Measurements from ENCODE around the gene CDK13. TPM values are rescaled to one million over a fixed set of nuclear protein-coding genes. Genes with fewer than 3 reads are reported as not detected.

CDK13 gene
- total RNA-seq, 1 donor from 2014 or later = 45.5 TPM

DNA sequence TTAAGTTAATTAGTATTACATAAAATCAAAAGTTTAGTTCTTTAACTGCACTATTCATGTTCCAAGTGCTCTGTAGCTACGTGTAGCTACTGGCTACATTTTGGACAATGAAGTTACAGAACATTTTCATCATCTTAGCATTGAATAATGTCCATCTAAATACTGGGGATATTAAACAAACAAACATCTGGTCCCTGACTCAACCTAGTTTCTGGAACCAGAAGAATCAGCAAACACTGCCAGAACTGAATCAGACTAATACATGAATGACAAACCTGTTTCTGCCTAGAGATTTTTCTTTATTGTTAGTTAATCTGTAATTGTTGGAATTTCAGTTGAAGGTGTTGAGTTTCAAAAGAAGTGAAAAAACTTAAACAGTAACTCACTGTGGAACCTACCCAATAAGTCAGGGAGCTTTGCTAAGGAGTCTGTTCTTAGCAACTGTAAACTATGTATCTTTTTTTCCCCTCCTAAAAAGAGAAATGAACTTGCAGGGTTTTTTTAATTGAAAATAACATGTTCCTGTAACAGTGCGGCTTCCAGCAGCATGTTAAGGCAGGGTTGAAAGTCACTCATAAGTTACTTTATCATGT is 58.3 kb downstream of the CDK13 start:
- intact Hi-C loops (cut with micrococcal nuclease) = no loop called here
- H3K4me1 Mint-ChIP-seq = peaks cover 2% of the 10 kb centered on the region
- DNase-seq = no peak
- H3K27ac Mint-ChIP-seq = no peak overlapping the region
- H3K36me3 Mint-ChIP-seq (ENCODE audit: low read depth) = peaks cover 25% of the 10 kb centered on the region
- no peaks in the 10 kb centered on the region for H3K27me3 Mint-ChIP-seq
- H3K4me3 Mint-ChIP-seq = no peak overlapping the region
- H3K9me3 Mint-ChIP-seq = no peaks in the 10 kb centered on the region

DNA sequence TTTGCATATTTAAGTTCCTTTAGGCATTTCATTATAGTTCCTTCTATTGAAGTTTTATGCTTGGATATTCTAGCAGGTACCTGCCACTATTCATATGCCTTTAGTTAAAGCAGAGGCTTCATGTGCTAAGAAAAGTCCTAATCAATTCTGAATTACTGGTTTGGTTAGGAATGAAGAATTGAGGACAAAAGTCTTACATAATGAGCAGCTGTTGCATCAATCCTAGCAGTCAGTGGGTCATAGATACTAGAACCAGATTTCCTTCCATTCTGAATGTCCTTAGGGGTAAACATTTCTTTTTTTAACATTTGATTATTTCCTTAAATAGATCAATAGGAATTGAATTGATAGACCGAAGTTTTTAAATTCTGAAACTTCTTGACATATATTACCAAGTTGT is 59.2 kb downstream of the CDK13 start:
- H3K27me3 Mint-ChIP-seq = no peaks in the 10 kb centered on the region
- H3K27ac Mint-ChIP-seq = no peak overlapping the region
- H3K4me1 Mint-ChIP-seq = peaks cover 4% of the 10 kb centered on the region
- intact Hi-C loops (cut with micrococcal nuclease) = no loop called here
- peaks cover 23% of the 10 kb centered on the region for H3K36me3 Mint-ChIP-seq (ENCODE audit: low read depth)
- no peak overlapping the region for H3K4me3 Mint-ChIP-seq
- no peak for DNase-seq
- no peaks in the 10 kb centered on the region for H3K9me3 Mint-ChIP-seq

DNA sequence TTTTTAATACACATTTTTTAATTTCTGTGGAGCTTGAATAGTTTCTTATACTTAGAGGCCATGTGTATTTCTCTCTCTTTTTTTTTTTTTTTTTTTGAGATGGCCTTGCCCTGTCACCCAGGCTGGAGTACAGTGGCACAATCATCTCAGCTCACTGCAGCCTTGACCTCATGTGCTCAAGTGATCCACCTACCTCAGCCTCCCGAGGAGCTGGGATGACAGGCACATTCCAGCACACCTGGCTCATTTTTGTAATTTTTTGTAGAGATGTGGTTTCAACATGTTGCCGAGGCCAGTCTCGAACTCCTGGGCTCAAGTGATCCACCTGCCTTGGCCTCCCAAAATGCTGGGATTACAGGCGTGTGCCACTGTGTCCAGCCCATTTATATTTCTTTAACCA is 64.3 kb downstream of the CDK13 start:
- Mint-ChIP-seq H3K27me3 (no peaks in the 10 kb centered on the region), H3K4me3 (no peak overlapping the region), H3K9me3 (no peaks in the 10 kb centered on the region), H3K27ac (no peak overlapping the region), H3K36me3 (ENCODE audit: low read depth) (peaks cover 25% of the 10 kb centered on the region), H3K4me1 (peaks cover 15% of the 10 kb centered on the region)
- intact Hi-C loops (cut with micrococcal nuclease) = no loop called here
- no peak for DNase-seq

DNA sequence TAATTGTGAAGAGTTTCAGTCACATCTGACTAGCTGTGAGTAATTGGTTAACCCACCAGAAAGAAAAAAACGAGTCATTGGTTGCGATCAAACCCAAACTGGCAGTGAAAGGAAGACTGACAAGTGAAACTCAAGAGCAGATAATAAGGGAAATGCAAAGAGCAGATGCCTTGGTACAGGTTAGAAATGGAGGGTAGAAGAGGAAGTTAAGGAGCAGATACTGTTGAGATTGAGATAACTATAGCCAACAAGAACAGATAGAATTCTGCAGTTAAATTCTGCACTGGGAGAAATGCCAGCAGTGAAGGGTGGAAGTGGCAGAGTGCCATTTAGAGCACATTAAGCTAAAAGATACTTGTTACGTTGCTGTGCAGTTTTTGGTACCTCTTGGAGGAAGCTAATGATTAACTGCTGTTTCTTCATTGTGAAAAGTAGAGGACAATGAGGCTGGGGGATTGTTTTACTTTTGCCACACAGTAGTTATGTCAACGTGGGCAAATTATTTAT is 65.8 kb downstream of the CDK13 start:
- no peak for DNase-seq
- Mint-ChIP-seq H3K9me3 (no peaks in the 10 kb centered on the region), H3K27me3 (no peaks in the 10 kb centered on the region), H3K4me3 (no peak overlapping the region), H3K27ac (peak overlapping the region; percentile 26), H3K4me1 (peaks cover 15% of the 10 kb centered on the region), H3K36me3 (ENCODE audit: low read depth) (peaks cover 25% of the 10 kb centered on the region)
- intact Hi-C loops (cut with micrococcal nuclease) = loop anchor here (5.0 kb wide), 1 partner anchor 64 kb away; the partner anchor contains the start of gene CDK13

DNA sequence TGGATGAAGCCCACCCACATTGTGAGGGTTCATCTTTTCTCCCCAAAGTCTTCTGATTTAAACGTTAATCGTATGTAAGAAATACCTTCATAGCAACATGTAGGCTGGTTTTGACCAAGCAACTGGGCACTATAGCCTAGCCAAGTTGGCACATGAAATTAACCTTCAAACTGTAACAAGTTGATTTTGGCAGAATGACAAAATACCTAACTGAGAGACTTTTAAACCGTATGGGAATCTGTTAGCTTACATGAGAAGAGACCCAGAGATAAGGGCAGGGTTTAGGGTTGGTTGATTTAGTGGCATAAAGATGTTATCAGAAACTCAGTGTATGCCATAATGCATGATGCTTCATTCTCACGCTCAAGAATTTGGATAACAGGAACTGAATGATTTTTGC is 69.5 kb downstream of the CDK13 start:
- Mint-ChIP-seq H3K4me3 (no peak overlapping the region), H3K27me3 (no peaks in the 10 kb centered on the region), H3K36me3 (ENCODE audit: low read depth) (peaks cover 21% of the 10 kb centered on the region), H3K4me1 (peaks cover 14% of the 10 kb centered on the region), H3K27ac (no peak overlapping the region), H3K9me3 (no peaks in the 10 kb centered on the region)
- DNase-seq = no peak
- intact Hi-C loops (cut with micrococcal nuclease) = loop anchor here (5.0 kb wide), 1 partner anchor 67 kb away; the partner anchor contains the start of gene CDK13

DNA sequence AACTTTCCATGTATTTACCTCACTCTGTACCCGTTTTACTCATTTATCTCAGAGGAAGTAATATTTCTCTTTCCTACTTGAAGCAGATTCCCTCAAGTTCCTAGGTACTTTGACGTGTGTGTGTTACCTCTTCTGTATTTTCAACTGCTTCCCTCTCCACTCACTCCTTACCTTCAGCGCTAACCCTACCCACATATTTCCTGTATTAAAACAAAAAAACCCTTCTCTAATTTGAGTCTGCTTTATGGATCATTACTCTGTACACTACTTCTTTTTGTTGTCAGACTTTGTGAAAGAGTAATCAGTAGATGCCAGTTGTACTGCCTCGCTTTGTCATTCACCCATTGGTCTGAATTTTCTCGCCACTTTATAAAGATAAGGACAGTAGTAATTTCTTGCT is 74.0 kb downstream of the CDK13 start:
- Mint-ChIP-seq H3K4me3 (no peak overlapping the region), H3K4me1 (peaks cover 3% of the 10 kb centered on the region), H3K36me3 (ENCODE audit: low read depth) (peaks cover 19% of the 10 kb centered on the region), H3K9me3 (no peaks in the 10 kb centered on the region), H3K27me3 (no peaks in the 10 kb centered on the region), H3K27ac (peak overlapping the region; percentile 3)
- DNase-seq = no peak
- intact Hi-C loops (cut with micrococcal nuclease) = no loop called here

DNA sequence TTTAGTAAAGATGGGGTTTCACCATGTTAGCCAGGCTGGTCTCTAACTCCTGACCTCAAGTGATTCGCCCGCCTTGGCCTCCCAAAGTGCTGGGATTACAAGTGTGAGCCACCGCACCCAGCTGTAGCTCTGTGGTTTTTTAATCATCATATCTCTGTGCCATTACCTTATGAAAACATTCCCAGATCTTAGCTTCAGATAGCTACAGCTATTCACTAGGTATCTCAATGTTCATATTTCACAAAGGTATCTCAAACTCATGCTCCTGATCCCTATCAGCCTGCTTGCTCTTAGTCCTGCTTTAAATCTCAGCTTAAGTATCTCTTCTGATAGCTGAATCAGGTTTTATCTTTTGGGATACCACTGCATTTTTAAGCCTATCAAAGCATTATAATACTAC is 74.8 kb downstream of the CDK13 start:
- intact Hi-C loops (cut with micrococcal nuclease) = no loop called here
- Mint-ChIP-seq H3K27ac (no peak overlapping the region), H3K4me3 (no peak overlapping the region), H3K27me3 (no peaks in the 10 kb centered on the region), H3K4me1 (peaks cover 3% of the 10 kb centered on the region), H3K36me3 (ENCODE audit: low read depth) (peaks cover 19% of the 10 kb centered on the region), H3K9me3 (no peaks in the 10 kb centered on the region)
- DNase-seq = no peak

DNA sequence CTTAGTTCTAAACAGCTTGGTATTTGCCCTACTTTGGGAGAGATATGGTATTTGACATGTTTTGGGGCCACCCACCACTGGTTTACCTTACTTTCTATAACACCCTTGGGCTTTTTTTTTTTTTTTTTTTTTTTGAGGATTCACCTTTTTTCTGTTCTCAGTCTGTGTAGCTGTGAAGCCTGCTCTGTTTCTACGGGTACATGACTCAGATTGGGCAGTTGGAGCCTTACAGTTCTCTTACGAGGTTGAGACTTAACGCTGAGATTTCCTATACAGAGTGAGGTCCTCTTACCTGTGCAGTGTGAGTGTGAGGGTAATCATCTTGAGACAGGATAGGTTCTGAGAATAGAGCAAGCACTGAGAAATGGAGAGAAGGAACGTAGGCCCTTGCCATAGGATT is 77.5 kb downstream of the CDK13 start:
- DNase-seq = no peak
- intact Hi-C loops (cut with micrococcal nuclease) = no loop called here
- Mint-ChIP-seq H3K27ac (no peak overlapping the region), H3K4me1 (peaks cover 3% of the 10 kb centered on the region), H3K9me3 (no peaks in the 10 kb centered on the region), H3K27me3 (no peaks in the 10 kb centered on the region), H3K4me3 (no peak overlapping the region), H3K36me3 (ENCODE audit: low read depth) (peaks cover 26% of the 10 kb centered on the region)

DNA sequence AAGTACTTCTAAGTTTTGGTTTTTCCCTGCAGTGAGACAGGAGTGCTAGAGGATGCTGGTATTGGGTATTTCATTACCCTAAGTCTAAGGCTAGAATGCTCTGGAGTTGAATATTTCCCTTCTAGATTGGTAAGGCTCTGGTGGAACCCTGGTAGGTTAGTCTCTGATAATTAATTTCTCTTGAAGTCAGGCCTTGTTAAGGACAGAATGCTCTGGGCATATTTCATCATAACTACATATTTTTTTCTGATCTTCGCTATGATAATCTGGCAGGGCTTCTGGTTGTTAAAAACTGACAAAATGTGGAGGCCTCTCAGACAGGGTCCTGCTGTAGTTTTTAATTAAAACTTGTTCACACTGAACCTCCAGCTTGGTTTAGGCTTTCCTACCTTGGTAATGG is 83.8 kb downstream of the CDK13 start:
- peaks cover 9% of the 10 kb centered on the region for H3K4me1 Mint-ChIP-seq
- H3K27ac Mint-ChIP-seq = no peak overlapping the region
- H3K27me3 Mint-ChIP-seq = no peaks in the 10 kb centered on the region
- no peak overlapping the region for H3K4me3 Mint-ChIP-seq
- intact Hi-C loops (cut with micrococcal nuclease) = no loop called here
- H3K36me3 Mint-ChIP-seq (ENCODE audit: low read depth) = peaks cover 39% of the 10 kb centered on the region
- peaks cover 5% of the 10 kb centered on the region for H3K9me3 Mint-ChIP-seq
- DNase-seq = no peak

DNA sequence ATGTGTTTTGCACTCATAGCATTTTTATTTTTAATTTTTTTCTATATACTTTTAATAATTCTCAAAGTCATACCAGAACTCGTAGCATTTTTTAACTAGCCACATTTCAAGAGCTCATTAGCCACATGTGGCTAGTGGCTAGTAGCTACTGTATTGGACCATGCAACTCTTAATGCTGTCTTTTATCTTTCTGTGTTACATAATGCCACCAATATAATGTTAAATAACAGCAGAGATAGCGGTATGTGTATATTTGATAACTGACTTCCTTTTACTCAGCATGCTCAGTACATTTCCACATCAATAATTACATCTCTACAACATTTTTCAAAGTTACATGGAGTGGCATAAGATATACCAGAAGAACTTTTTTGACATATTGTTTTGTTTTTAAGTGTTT is 91.4 kb downstream of the CDK13 start:
- DNase-seq = no peak
- no peaks in the 10 kb centered on the region for H3K27me3 Mint-ChIP-seq
- H3K4me3 Mint-ChIP-seq = no peak overlapping the region
- intact Hi-C loops (cut with micrococcal nuclease) = no loop called here
- H3K27ac Mint-ChIP-seq = no peak overlapping the region
- peaks cover 5% of the 10 kb centered on the region for H3K9me3 Mint-ChIP-seq
- peaks cover 6% of the 10 kb centered on the region for H3K4me1 Mint-ChIP-seq
- H3K36me3 Mint-ChIP-seq (ENCODE audit: low read depth) = peaks cover 15% of the 10 kb centered on the region

DNA sequence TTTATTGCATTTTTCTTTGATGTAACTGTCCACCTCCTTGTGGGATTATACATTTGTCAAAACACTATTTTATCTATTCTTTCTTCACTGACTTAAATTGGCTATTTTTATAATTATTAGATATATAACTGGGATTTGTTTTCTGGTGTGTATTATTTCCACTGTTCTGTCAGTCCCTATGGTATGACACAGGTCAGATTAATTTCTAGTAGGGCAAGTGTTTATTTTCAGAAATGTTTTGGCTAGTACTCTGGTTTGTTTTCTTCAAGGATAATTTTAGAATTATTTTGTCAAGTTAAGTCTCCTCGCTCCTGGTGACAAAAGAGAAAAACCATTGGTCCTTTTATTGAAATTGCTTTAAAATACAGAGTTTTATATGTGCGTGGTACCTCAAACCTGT is 93.1 kb downstream of the CDK13 start:
- Mint-ChIP-seq H3K36me3 (ENCODE audit: low read depth) (peaks cover 6% of the 10 kb centered on the region), H3K9me3 (no peaks in the 10 kb centered on the region), H3K27ac (no peak overlapping the region), H3K27me3 (no peaks in the 10 kb centered on the region), H3K4me3 (no peak overlapping the region), H3K4me1 (no peaks in the 10 kb centered on the region)
- DNase-seq = no peak
- intact Hi-C loops (cut with micrococcal nuclease) = no loop called here

DNA sequence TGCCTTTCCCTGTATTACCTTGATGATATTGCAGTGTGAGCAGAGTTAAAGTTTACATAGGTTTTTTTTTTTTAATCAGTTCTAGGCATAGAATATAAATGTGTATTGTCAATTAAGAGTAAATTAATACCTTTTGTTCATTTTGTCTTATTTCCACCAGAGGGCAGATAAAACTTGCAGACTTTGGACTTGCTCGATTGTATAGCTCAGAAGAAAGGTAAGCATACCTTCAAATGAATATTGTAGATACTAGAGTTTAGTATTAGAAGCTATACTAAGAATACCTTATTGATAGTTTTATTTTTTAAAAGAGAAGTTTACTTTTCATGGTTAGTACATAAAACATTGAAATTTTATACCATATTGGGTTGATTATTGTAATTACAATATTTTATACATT is 97.6 kb downstream of the CDK13 start:
- no peak overlapping the region for H3K4me3 Mint-ChIP-seq
- H3K36me3 Mint-ChIP-seq (ENCODE audit: low read depth) = peaks cover 12% of the 10 kb centered on the region
- no peak for DNase-seq
- H3K27ac Mint-ChIP-seq = no peak overlapping the region
- intact Hi-C loops (cut with micrococcal nuclease) = no loop called here
- H3K4me1 Mint-ChIP-seq = peaks cover 3% of the 10 kb centered on the region
- no peaks in the 10 kb centered on the region for H3K27me3 Mint-ChIP-seq
- no peaks in the 10 kb centered on the region for H3K9me3 Mint-ChIP-seq

DNA sequence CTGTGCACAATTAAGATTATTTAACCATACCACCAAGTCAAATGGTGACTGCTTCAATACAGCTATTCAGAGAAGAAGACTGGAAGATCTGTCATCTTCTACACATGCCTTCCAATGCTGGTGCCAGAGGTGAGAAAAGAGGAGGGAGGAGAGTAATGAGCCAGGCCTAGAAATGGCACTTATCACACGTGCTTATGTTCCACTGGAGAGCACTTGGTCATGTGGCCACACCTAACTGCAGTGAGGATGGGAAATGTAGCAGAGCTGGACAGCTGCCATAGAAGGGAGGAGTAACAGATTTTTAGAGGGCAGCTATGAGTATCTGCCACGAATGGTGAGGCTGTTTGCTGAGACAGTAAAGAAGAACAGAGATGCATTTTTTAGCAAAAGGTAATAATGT is 107.2 kb downstream of the CDK13 start:
- H3K9me3 Mint-ChIP-seq = no peaks in the 10 kb centered on the region
- no peaks in the 10 kb centered on the region for H3K27me3 Mint-ChIP-seq
- no peak overlapping the region for H3K27ac Mint-ChIP-seq
- intact Hi-C loops (cut with micrococcal nuclease) = loop anchor here (10.0 kb wide), 1 partner anchor 322 kb away; no protein-coding TSS in a partner anchor
- peaks cover 7% of the 10 kb centered on the region for H3K4me1 Mint-ChIP-seq
- no peak overlapping the region for H3K4me3 Mint-ChIP-seq
- peaks cover 6% of the 10 kb centered on the region for H3K36me3 Mint-ChIP-seq (ENCODE audit: low read depth)
- DNase-seq = no peak

DNA sequence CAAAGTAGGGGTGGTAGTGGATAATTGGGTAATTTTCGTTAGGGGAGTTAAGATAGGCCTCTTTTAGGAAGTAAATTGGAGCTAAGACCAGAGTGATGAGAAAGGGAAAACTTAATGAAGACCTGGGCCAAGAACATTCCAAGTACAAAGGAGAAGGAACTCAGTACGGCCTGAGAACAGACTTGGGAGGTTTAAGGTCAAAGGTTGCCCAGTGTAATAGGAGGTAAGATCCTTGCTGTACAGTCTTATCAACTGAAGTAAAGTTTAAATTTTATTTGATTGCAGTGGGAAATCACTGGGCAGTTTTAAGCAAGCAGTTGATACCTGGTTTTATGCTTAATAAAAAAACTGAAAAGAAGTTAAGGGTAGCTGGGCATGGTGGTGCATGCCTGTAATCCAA is 108.0 kb downstream of the CDK13 start:
- H3K4me3 Mint-ChIP-seq = no peak overlapping the region
- DNase-seq = no peak
- intact Hi-C loops (cut with micrococcal nuclease) = loop anchor here (10.0 kb wide), 1 partner anchor 323 kb away; no protein-coding TSS in a partner anchor
- H3K27ac Mint-ChIP-seq = peak overlapping the region; percentile 6
- no peaks in the 10 kb centered on the region for H3K27me3 Mint-ChIP-seq
- peaks cover 3% of the 10 kb centered on the region for H3K4me1 Mint-ChIP-seq
- no peaks in the 10 kb centered on the region for H3K9me3 Mint-ChIP-seq
- peaks cover 8% of the 10 kb centered on the region for H3K36me3 Mint-ChIP-seq (ENCODE audit: low read depth)

DNA sequence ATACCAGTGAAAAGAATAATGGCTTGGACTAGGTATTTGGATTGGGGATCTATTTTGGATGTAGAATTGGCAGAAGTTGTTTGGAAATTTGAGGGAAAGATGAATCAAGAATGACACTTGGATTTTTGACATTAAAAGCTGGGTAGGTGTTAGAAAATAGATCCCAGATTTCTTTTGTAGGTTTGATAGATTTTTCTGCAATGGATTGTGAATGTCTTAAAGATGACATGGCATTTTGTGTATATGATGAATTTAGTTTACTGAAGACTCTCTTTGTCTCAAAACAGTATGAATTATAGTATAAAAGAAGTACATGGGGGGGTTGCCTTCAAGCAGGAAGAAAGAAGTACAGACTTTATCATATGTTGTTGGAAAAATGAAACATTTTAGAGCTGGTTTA is 108.6 kb downstream of the CDK13 start:
- no peaks in the 10 kb centered on the region for H3K9me3 Mint-ChIP-seq
- peaks cover 3% of the 10 kb centered on the region for H3K4me1 Mint-ChIP-seq
- H3K27me3 Mint-ChIP-seq = no peaks in the 10 kb centered on the region
- H3K27ac Mint-ChIP-seq = no peak overlapping the region
- H3K4me3 Mint-ChIP-seq = no peak overlapping the region
- intact Hi-C loops (cut with micrococcal nuclease) = loop anchor here (10.0 kb wide), 1 partner anchor 324 kb away; no protein-coding TSS in a partner anchor
- H3K36me3 Mint-ChIP-seq (ENCODE audit: low read depth) = peaks cover 9% of the 10 kb centered on the region
- DNase-seq = no peak
